NCI-H774 (cell line): Measurements from ENCODE around the gene DNPH1.

Source experiments
- DNase-seq: peaks from one replicate; lab custom pipeline; 2025; lab: John Stamatoyannopoulos, UW

Gene DNPH1, protein sequence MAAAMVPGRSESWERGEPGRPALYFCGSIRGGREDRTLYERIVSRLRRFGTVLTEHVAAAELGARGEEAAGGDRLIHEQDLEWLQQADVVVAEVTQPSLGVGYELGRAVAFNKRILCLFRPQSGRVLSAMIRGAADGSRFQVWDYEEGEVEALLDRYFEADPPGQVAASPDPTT

GRCh38 chr6:43228951-43229802 is at the start of gene DNPH1:
TSS of gene DNPH1 (minus strand) at chr6:43229481. CDS start at chr6:43229456, 25 bp downstream.
- peak; percentile 66 for DNase-seq

GRCh38 chr6:43278524-43279078 is 49.3 kb upstream of the DNPH1 start:
- no peak for DNase-seq

GRCh38 chr6:43277643-43278523 is 48.6 kb upstream of the DNPH1 start:
- DNase-seq, result no peak

GRCh38 chr6:43277306-43277642 is 48.0 kb upstream of the DNPH1 start:
- DNase-seq, result no peak

DNA sequence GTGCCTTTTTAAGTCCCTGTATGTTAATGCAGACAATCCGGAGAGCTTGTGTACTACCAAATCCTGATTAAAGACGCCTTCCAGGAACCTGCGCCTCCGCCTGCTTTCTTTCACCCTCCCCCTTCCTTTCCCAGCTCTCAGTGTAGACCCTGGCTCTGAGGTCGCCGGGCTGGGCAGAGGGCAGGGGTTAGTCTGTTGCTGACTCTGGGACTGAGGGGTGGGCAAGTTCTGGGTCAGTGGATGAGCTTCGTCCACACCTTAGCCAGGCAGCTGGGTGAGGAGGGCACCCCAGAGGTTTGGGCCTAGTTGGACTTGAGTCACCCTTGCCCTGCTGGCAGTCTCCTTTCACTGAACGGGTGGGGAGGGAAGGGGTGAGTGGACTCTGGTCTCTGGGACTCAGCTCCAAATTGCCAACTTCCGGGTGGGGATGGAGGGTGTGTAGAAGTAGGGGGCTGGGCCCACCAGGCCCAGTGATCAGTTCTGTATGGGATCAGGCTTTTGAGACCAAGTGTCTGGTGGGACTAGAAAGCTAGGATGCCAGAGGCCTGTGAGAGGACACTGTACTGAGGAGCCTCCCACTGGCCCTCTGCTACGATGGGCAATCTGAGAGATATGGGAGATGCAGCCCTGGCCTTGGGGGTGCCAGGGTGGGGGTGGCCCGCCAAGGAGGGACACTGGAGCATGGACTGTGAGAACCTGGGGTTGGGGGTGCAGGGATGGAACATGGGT is 47.5 kb upstream of the DNPH1 start:
- DNase-seq, result no peak

DNA sequence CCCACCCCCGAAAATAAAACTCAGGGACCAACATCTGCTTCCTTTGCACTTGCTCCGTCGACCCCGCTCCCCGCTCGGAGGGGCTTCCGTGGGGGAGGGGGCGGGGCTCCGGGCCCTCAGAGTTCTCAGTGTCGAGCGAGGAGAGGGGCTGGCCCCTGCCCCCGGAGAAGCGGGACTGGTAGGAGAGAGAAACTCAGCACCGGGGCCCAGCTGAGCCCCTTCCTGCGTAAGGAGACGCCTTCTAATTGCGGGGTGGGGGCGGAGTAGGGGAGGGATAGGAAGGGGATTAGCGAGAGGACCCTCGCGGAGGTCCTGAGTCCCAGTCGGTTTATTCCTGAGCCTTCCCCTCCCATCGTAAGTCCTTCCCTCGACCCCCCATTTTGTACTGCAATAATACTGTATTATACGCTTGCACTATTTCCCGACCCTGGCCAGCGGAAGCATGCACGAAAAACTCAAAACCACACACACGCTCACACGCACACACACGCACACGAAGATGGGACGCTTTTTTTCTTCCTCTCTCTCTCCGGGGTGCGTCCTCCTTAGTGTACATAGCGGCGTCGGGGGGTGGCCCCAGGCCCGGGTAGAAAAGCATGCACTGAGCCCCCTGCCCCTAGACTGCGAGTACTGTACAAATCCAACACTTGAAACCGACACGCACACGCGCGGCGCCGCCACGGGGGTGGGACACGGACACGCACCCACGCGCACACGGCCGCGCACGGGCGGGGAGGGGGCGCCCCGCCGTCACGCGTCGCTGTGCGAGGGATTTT is 46.7 kb upstream of the DNPH1 start:
- no peak for DNase-seq

DNA sequence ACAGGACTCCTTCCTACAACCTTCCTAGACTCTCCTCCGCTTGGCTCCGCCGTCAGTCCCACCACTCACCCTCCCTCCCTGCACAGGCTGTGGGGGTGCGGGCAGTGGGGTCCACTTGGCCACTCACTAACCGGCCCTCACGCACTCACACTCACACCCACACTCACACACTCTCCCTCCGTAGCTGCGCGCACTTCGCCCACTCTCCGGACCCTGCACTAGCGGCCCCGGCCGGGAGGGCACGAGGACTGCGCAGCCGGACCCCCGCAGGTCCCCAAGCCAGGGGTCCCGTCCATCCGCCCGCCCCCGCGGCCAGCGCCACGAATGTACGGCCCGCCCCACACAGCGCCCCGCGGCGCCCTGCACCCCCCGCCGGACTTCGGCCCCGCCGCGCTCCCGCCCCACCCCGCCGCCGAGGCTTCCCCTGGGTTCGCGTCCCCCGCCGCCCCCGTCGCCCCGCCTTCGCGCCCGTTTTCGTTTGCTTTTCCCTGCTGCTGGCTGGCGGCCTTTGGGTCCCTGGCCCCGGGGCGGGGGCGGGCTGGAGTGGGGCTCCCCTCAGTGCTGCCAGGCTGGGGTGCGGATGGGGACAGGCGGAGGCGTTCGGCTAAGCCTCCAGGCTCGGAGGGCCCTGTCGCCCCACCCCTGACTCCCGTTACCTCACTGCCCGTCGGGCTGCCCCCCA is 45.8 kb upstream of the DNPH1 start:
- DNase-seq, result no peak

DNA sequence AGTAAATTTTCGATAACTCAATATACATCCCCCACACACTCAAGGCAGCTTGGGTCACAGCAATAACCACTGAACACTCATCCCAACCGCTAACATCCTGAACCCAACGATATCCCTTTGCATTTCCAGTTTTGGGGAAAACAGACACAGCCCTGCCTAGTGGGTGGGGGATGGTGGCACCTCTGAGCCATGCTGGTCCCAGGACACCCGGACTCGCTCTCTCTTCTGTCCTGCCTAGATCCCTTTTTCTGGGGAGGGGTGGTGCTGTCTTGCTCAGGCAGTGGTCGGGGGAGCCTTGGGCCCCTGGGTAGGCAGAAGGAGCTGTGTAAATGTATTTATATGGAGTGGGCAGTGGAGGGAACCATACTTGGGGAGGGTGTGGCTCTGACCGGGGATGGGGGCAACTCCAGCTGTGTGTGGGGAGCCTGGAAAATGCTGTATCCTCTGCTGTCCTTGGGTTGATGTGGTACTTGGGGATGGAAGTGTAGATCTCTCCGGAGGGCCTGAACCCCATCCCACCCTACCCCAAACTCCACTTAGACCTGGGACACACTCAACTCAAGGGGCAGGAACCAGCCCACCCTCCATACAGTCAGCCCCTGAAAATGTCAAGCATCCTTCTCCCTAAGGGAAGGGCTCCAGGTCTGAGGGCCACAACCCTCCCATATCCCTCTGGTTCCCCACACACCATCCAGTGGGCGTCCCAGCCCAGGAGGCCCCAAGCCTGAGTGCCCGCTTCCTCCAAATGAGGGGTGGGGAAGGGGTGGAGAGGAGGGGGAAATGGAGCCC is 45.0 kb upstream of the DNPH1 start:
- DNase-seq, result no peak

DNA sequence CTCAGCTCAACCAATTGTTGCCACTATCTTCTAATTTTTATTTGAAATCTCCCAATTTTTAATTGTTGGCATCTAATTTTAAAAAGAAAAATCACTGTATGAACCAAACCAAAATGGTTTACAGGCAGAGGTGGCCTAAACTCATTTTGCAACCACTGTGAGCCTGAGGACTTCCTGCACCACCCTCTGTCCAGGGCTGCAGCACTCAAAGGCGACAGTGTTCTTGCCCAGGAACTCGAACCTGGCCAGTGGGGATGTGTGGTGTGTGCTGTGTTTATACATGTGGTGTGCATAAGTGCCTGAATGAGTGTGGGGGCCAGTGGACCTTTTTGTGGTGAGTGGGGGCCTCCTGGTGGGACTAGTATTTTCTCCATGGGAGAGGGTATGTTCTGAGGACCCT is 44.4 kb upstream of the DNPH1 start:
- DNase-seq, result no peak

DNA sequence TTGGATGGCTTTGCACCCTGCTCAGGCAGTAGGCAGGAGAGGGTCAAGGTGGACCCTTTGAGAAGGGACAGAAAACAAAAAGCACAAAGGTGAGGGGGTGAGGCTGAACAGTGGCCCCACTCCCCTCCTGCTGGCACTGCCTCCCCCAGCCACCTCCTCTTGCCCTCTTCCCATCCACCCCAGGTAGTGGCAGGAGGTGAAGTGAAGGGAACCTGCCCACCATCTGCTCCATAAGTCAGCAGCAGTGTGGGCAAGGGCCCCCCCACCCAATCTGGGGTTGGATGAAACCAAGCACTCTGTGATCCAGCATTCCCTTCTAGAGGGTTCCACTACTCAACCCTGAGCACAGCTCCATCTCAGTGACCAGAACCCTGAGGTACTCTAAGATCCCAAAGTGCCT is 42.7 kb upstream of the DNPH1 start:
- DNase-seq, result no peak

DNA sequence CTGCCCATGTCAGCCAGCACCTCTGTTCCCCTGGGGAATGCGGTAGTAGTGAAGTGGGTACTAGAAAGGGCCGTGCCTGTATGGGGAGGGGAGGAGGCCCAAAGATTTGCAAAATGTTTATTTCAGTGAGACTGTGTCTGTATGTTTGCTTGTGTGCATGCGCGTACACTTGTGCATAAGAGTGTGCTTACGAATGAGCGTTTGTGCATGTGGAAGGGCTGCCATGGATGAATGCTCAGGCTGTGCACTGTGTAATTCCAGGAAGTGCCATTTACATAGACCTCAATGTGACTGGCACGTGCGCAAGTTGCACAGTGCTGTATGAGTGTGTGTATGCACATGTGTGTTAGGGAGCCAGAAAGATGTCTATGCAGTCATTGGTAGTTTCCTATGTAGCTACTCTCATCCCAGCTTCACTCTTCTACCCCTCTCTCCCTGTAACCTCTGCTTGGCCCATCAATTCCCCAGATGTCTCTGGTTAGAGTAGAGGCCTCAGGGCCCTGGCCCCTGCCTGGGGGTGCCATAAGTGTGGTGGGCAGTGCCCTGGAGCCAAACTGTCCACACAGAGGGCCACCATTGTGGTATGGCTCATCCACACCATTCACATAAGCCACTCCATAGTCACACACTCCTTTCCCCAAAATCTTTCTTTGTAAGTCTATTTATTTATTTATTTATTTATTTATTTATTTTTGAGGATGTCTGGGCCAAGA is 42.0 kb upstream of the DNPH1 start:
- no peak for DNase-seq

DNA sequence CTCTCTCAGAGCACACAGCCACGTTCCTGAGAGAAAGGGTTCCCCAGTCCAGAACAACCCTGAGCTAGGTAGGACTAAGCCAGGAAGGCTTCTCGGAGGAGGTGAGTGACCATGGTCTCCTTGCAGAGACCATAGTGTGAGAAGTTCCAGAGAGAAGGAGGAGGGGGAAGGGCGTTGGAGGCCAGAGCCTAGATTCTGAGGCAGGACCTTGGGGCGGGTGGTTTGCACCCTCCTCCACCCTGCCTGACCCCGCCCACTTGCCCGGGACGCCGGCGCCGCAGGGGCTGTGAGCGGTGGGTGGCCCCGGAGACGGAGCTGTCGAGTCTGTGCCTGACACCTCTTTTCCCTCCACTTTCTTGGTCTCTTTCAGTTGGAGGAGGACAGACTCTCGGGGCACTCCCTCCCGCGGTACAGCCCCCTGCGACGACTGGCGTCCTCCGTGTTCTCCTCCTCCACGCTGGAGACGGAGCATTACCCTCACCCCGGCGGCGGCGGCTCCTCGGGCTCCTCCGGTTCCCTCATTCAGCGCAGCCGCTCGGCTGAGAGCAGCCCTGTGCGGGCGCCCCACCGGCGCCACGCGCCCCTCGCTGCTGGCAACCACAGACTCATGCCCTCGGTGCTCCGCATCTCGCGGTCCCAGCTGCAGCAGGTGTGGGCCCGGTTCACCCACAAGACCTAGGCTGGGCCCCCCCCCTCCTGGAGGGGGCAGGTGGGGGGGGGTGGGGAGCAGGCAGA is 40.2 kb upstream of the DNPH1 start:
- no peak for DNase-seq

- DNase-seq, result no peak
These were observed 39.5 kb upstream of the DNPH1 start for GRCh38 chr6:43268782-43269272.

GRCh38 chr6:43268355-43268700 is 39.0 kb upstream of the DNPH1 start:
- peak; percentile 13 for DNase-seq

DNA sequence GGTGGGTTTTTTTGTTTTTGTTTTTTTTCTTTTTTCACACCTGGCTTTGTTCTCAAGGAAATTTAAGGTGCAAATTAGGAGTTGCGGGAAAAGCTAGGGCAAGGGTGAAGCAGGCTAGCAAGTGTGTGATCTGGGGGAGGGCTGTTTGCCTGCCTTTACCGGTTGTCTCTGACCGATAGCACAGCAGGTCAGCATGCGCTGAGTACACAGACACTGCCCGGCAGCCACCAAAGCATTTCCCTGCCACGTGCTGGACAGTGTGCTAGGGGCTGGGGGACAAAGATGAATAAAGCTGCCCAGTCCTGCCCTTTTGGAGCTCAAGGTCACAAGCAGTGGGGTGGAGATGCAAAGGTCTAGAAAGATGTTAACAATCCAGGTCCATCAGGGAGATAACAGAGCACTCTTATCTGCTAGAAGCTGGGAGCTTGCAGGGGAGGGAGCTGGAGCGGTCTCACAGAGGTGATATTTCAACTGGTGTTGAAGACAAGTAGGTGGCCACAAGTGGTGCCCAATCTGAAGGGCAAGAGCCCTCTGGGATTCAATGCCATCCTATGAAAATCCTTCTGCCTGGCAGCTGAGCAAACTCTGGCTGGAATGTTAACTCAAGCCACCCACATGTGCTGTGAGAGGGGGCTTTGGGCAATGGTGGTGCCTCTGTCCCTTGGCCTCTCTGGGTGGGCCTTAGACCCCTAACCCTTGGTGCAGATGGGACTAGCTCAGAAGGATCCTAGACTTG is 38.5 kb upstream of the DNPH1 start:
- DNase-seq, result no peak

DNA sequence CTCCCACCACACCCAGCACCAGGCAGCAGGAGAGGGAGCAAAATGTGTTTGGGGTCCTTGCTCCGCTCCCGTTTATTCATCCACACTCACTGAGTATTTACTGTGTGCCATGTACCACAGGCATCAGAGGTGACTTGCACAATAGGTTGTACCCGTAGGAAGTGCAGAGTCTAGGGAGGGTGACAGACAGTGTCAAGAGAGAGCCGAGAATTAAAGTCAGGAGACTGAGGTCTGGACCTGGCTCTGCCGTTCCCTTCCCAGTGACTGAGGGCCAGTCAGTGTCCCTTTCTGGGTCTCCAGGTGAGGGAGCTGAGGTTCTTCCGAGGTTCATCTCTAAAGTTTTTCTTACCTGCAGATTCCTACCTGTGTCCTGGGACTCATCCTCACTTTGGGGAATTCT is 36.3 kb upstream of the DNPH1 start:
- DNase-seq, result no peak

DNA sequence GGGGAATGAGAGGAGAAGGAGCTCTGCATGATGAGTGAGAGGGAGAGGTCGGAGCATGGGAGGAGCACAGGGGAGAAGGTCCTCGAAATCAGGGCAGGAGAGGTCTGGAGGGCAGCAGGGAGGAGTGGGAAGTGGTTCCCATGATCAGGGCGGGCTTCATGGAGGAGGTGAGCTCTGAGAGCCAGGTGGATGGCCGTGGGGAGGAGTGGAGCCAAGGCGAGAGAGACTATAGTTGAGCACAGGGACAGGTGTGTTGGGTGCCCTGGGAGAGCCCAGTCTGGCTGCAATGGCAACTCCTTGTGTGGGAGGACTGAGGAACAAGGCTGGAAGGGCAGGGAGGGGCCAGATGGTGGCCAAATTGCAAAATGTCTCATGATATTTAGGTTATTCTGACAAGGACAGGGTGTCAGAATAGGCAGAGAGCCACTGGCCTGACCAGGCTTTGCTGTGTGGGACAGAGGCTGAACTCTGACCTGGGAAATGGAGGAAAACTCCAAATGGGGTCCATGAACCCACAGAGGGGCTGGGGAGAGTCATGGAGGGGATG is 35.4 kb upstream of the DNPH1 start:
- DNase-seq, result no peak
